DMS79 treated with DMSO at 0.1 percent for 48 hours (cell line): ENCODE measurements around the gene MXRA7.
"Not testable (repeated sequence)": the region's sequence is repeated elsewhere in the genome, so short reads cannot be mapped to it uniquely, and the experiment has no call there.

Source experiments
- DNase-seq: peaks from one replicate; lab custom pipeline; 2025; lab: John Stamatoyannopoulos, UW

The MXRA7 gene

GRCh38 chr17:76716146-76716838 lies 5.5 kb upstream of the MXRA7 start:
- peak; percentile 77 for DNase-seq

- no peak for DNase-seq
Measured at GRCh38 chr17:76715496-76715830, 4.7 kb upstream of the MXRA7 start.

GRCh38 chr17:76714822-76715495 lies 4.2 kb upstream of the MXRA7 start:
- no peak for DNase-seq

GRCh38 chr17:76714336-76714735 lies 3.6 kb upstream of the MXRA7 start:
- no peak for DNase-seq

- no peak for DNase-seq
Measured at GRCh38 chr17:76713765-76714164, 3.0 kb upstream of the MXRA7 start.

GRCh38 chr17:76712321-76712720 lies 1.6 kb upstream of the MXRA7 start:
- not testable (repeated sequence) for DNase-seq

GRCh38 chr17:76709951-76710862 lies 558 bp downstream of the MXRA7 start:
- DNase-seq = not testable (repeated sequence)

- DNase-seq = peak; percentile 69
Measured at GRCh38 chr17:76709077-76709950, 1.5 kb downstream of the MXRA7 start.

- DNase-seq = no peak
Measured at GRCh38 chr17:76707985-76708807, 2.6 kb downstream of the MXRA7 start.

- DNase-seq = no peak
Measured at GRCh38 chr17:76706817-76707216, 3.9 kb downstream of the MXRA7 start.

- DNase-seq = no peak
Measured at GRCh38 chr17:76704805-76705204, 6.0 kb downstream of the MXRA7 start.

GRCh38 chr17:76702941-76703637 lies 7.7 kb downstream of the MXRA7 start:
- no peak for DNase-seq

- DNase-seq = no peak
Measured at GRCh38 chr17:76702076-76702475, 8.7 kb downstream of the MXRA7 start.

- DNase-seq = no peak
Measured at GRCh38 chr17:76701471-76701967, 9.2 kb downstream of the MXRA7 start.

- DNase-seq = peak; percentile 33
Measured at GRCh38 chr17:76700617-76701470, 9.9 kb downstream of the MXRA7 start.

- peak; percentile 33 for DNase-seq
Measured at GRCh38 chr17:76700270-76700616, 10.5 kb downstream of the MXRA7 start.

GRCh38 chr17:76698466-76698977 lies 12.2 kb downstream of the MXRA7 start:
- DNase-seq = not testable (repeated sequence)

GRCh38 chr17:76697702-76698465 lies 12.9 kb downstream of the MXRA7 start:
- DNase-seq = peak; percentile 66
